ENCODE data around the gene RHBDD1.
A peak's percentile ranks its signal among the peaks of the same experiment; 100 is the strongest.
"Not testable (repeated sequence)": the region's sequence is repeated elsewhere in the genome, so short reads cannot be mapped to it uniquely, and the experiment has no call there.

The RHBDD1 gene

GRCh38 chr2:226828191-226828590 lies 7.7 kb upstream of the RHBDD1 start:
- no peak overlapping the region for H3K4me2 ChIP-seq (ENCODE audit: low read length)
- H2AFZ ChIP-seq: no peak overlapping the region
- H3K27ac ChIP-seq: no peak overlapping the region
- TF ChIP-seq CTCF (IDR thresholded peaks at IDR 0.05): no peak
- no peak overlapping the region for H3K9ac ChIP-seq
- no peaks in the 10 kb centered on the region for H3K36me3 ChIP-seq (ENCODE audit: control insufficient read depth, insufficient read depth, low read length)
- no peak overlapping the region for H3K4me3 ChIP-seq (ENCODE audit: low read depth, low read length)
- no peaks in the 10 kb centered on the region for H3K27me3 ChIP-seq (ENCODE audit: control insufficient read depth, insufficient read depth, low read length)
- H3K79me2 ChIP-seq: no peaks in the 10 kb centered on the region
- no peaks in the 10 kb centered on the region for H3K4me1 ChIP-seq
- no peaks in the 10 kb centered on the region for H3K9me3 ChIP-seq (ENCODE audit: control insufficient read depth, low read length)

GRCh38 chr2:226829721-226830631 lies 5.9 kb upstream of the RHBDD1 start:
- H3K9ac ChIP-seq: no peak overlapping the region
- no peaks in the 10 kb centered on the region for H3K9me3 ChIP-seq (ENCODE audit: control insufficient read depth, low read length)
- no peaks in the 10 kb centered on the region for H3K36me3 ChIP-seq (ENCODE audit: control insufficient read depth, insufficient read depth, low read length)
- H3K27me3 ChIP-seq (ENCODE audit: control insufficient read depth, insufficient read depth, low read length): no peaks in the 10 kb centered on the region
- H3K27ac ChIP-seq: no peak overlapping the region
- H3K4me1 ChIP-seq: no peaks in the 10 kb centered on the region
- no peak overlapping the region for H3K4me2 ChIP-seq (ENCODE audit: low read length)
- no peak for TF ChIP-seq CTCF (IDR thresholded peaks at IDR 0.05)
- H3K79me2 ChIP-seq: no peaks in the 10 kb centered on the region
- H2AFZ ChIP-seq: no peak overlapping the region
- H3K4me3 ChIP-seq (ENCODE audit: low read depth, low read length): no peak overlapping the region

DNA sequence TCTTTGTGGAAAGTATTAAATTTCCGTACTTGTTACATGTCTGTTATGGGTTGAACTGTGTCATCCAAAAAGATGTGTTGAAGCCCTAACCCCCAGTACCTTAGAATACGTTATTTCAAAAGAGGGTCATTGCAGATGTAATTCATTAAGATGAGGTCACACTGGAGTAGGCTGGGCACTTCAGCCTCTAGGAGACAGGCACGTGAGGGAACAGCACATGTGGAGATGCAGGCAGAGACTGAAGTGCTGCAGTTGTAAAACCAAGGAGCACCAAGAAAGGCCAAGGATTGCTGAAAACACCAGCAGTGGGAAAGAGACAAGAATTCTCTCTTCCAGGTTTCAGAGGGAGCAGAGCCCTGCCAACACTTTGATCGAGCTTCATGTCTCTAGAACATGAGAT lies 4.6 kb upstream of the RHBDD1 start:
- no peaks in the 10 kb centered on the region for H3K4me1 ChIP-seq
- no peak overlapping the region for H2AFZ ChIP-seq
- H3K4me3 ChIP-seq (ENCODE audit: low read depth, low read length): no peak overlapping the region
- no peaks in the 10 kb centered on the region for H3K9me3 ChIP-seq (ENCODE audit: control insufficient read depth, low read length)
- H3K9ac ChIP-seq: no peak overlapping the region
- H3K4me2 ChIP-seq (ENCODE audit: low read length): no peak overlapping the region
- H3K27ac ChIP-seq: no peak overlapping the region
- no peaks in the 10 kb centered on the region for H3K27me3 ChIP-seq (ENCODE audit: control insufficient read depth, insufficient read depth, low read length)
- H3K79me2 ChIP-seq: no peaks in the 10 kb centered on the region
- TF ChIP-seq CTCF (IDR thresholded peaks at IDR 0.05): no peak
- no peaks in the 10 kb centered on the region for H3K36me3 ChIP-seq (ENCODE audit: control insufficient read depth, insufficient read depth, low read length)

GRCh38 chr2:226832061-226832460 lies 3.8 kb upstream of the RHBDD1 start:
- Histone ChIP-seq H3K9ac (no peak overlapping the region), H3K4me2 (ENCODE audit: low read length) (no peak overlapping the region), H3K9me3 (ENCODE audit: control insufficient read depth, low read length) (no peaks in the 10 kb centered on the region), H2AFZ (no peak overlapping the region), H3K4me1 (peaks cover 2% of the 10 kb centered on the region), H3K79me2 (no peaks in the 10 kb centered on the region), H3K27me3 (ENCODE audit: control insufficient read depth, insufficient read depth, low read length) (no peaks in the 10 kb centered on the region), H3K36me3 (ENCODE audit: control insufficient read depth, insufficient read depth, low read length) (no peaks in the 10 kb centered on the region), H3K4me3 (ENCODE audit: low read depth, low read length) (no peak overlapping the region), H3K27ac (no peak overlapping the region)
- TF ChIP-seq CTCF (IDR thresholded peaks at IDR 0.05): no peak

- H3K4me1 ChIP-seq; H3K79me2 ChIP-seq; H3K9me3 ChIP-seq (ENCODE audit: control insufficient read depth, low read length); H3K9ac ChIP-seq; H3K36me3 ChIP-seq (ENCODE audit: control insufficient read depth, insufficient read depth, low read length); H3K27me3 ChIP-seq (ENCODE audit: control insufficient read depth, insufficient read depth, low read length): not testable (repeated sequence)
- peak overlapping the region; percentile 95 for H3K27ac ChIP-seq
- H3K4me2 ChIP-seq (ENCODE audit: low read length): peak overlapping the region; percentile 91
- H3K4me3 ChIP-seq (ENCODE audit: low read depth, low read length): peak overlapping the region; percentile 89
- H2AFZ ChIP-seq: peak overlapping the region; percentile 94
Observed at GRCh38 chr2:226834880-226835279, 974 bp upstream of the RHBDD1 start.
